Left ventricle myocardium inferior (tissue), 1 donor: ENCODE measurements around the gene CDC27. TPM values are rescaled to one million over a fixed set of nuclear protein-coding genes. Genes with fewer than 3 reads are reported as not detected.

Experiments
- DNase-seq: peaks from one replicate; pipeline ENCODE4 v3.0.0-alpha.2; 2020
- H3K27ac ChIP-seq: fragments of 200-600 bp; replicated peaks from 2 replicates; pipeline ENCODE4 v1.8.0; 2021
- H3K27me3 ChIP-seq: fragments of 200-600 bp; 2 replicates; pipeline ENCODE4 v1.8.0; 2021; ENCODE audit warnings: low read depth
- H3K36me3 ChIP-seq: fragments of 200-600 bp; 2 replicates; pipeline ENCODE4 v1.8.0; 2021
- H3K4me1 ChIP-seq: fragments of 200-600 bp; 2 replicates; pipeline ENCODE4 v1.8.0; 2021
- H3K4me3 ChIP-seq: fragments of 200-600 bp; 2 replicates; pipeline ENCODE4 v1.8.0; 2021; ENCODE audit warnings: mild to moderate bottlenecking, moderate library complexity
- H3K9me3 ChIP-seq: fragments of 200-600 bp; replicated peaks from 2 replicates; pipeline ENCODE4 v1.8.0; 2021
- CTCF ChIP-seq: fragments of 200-600 bp; IDR thresholded peaks from 2 replicates; pipeline ENCODE4 v1.8.0; 2021; ENCODE audit warnings: antibody characterized with exemption, mild to moderate bottlenecking, borderline replicate concordance
- intact Hi-C: fragments of 100-400 bp; cut with micrococcal nuclease; formaldehyde crosslinking; loops from one replicate; pipeline ENCODE4 v1.11.0; 2022
- total RNA-seq: library from RNA; stranded (reverse); fragmentation: NEBNext Ultra II Directional; extraction: Animal tissue kit (Norgen Biotek cat#: 25700); gene quantifications from one replicate; pipeline ENCODE4 v1.2.1, GENCODE V29; 2021
- donor health status: DM: no; HTN: yes; CAD: no; lungs with severe emphysema.

Gene CDC27
- total RNA-seq, 1 donor from 2014 or later, result 92.4 TPM

GRCh38 chr17:47207143-47208067, 18.3 kb upstream of the CDC27 start:
- Histone ChIP-seq H3K4me3 (no peak overlapping the region), H3K4me1 (peaks cover 53% of the 10 kb centered on the region), H3K27ac (no peak overlapping the region), H3K27me3 (no peaks in the 10 kb centered on the region), H3K36me3 (no peaks in the 10 kb centered on the region), H3K9me3 (no peaks in the 10 kb centered on the region)
- intact Hi-C loops, result no loop called here
- TF ChIP-seq CTCF, result no peak
- no peak for DNase-seq

GRCh38 chr17:47205419-47205963, 16.4 kb upstream of the CDC27 start:
- Histone ChIP-seq H3K36me3 (no peaks in the 10 kb centered on the region), H3K27ac (peak overlapping the region; percentile 80), H3K9me3 (no peaks in the 10 kb centered on the region), H3K4me3 (peak overlapping the region; percentile 21), H3K4me1 (peaks cover 47% of the 10 kb centered on the region), H3K27me3 (no peaks in the 10 kb centered on the region)
- intact Hi-C loops, result no loop called here
- no peak for TF ChIP-seq CTCF
- DNase-seq, result peak; percentile 38

GRCh38 chr17:47204722-47205418, 15.8 kb upstream of the CDC27 start:
- H3K4me1 ChIP-seq, result peaks cover 41% of the 10 kb centered on the region
- no peaks in the 10 kb centered on the region for H3K36me3 ChIP-seq
- H3K9me3 ChIP-seq, result no peaks in the 10 kb centered on the region
- H3K27ac ChIP-seq, result peak overlapping the region; percentile 80
- no peaks in the 10 kb centered on the region for H3K27me3 ChIP-seq
- H3K4me3 ChIP-seq, result peak overlapping the region; percentile 21
- peak; percentile 34 for DNase-seq
- intact Hi-C loops, result no loop called here
- no peak for TF ChIP-seq CTCF

GRCh38 chr17:47203984-47204721, 15.1 kb upstream of the CDC27 start:
- H3K27me3 ChIP-seq, result no peaks in the 10 kb centered on the region
- no peaks in the 10 kb centered on the region for H3K36me3 ChIP-seq
- no peak for DNase-seq
- intact Hi-C loops, result no loop called here
- peaks cover 34% of the 10 kb centered on the region for H3K4me1 ChIP-seq
- no peak overlapping the region for H3K4me3 ChIP-seq
- no peak for TF ChIP-seq CTCF
- H3K9me3 ChIP-seq, result no peaks in the 10 kb centered on the region
- peak overlapping the region; percentile 80 for H3K27ac ChIP-seq

GRCh38 chr17:47201166-47201565, 12.1 kb upstream of the CDC27 start:
- H3K27me3 ChIP-seq, result no peaks in the 10 kb centered on the region
- no peaks in the 10 kb centered on the region for H3K36me3 ChIP-seq
- intact Hi-C loops, result no loop called here
- H3K4me3 ChIP-seq, result no peak overlapping the region
- no peak overlapping the region for H3K27ac ChIP-seq
- no peaks in the 10 kb centered on the region for H3K9me3 ChIP-seq
- DNase-seq, result no peak
- peaks cover 27% of the 10 kb centered on the region for H3K4me1 ChIP-seq
- TF ChIP-seq CTCF, result no peak
